ENCODE results near the gene HOXA4. TPM values are rescaled to one million over a fixed set of nuclear protein-coding genes. Genes with fewer than 3 reads are reported as not detected.
A peak's percentile ranks its signal among the peaks of the same experiment; 100 is the strongest.

Gene HOXA4
- total RNA-seq, 1 donor from 2014 or later = not detected

GRCh38 chr7:27150568-27151340 is 20.2 kb upstream of the HOXA4 start:
- no peaks in the 10 kb centered on the region for H3K4me1 ChIP-seq
- no peak overlapping the region for H3K27ac ChIP-seq
- H3K79me2 ChIP-seq (ENCODE audit: low read depth) = no peaks in the 10 kb centered on the region
- peaks cover 8% of the 10 kb centered on the region for H3K4me1 Mint-ChIP-seq
- peaks cover 2% of the 10 kb centered on the region for H3K36me3 Mint-ChIP-seq
- TF ChIP-seq EZH2phosphoT487 (IDR thresholded peaks at IDR 0.05) (peak; percentile 75), EZH2 (IDR thresholded peaks at IDR 0.05) (peak; percentile 99), CTCF (IDR thresholded peaks at IDR 0.05) (peak; percentile 82)
- H3K9ac ChIP-seq = no peak overlapping the region
- H3K4me3 Mint-ChIP-seq = peak overlapping the region; percentile 78
- peaks cover 24% of the 10 kb centered on the region for H3K9me3 Mint-ChIP-seq
- H3K4me2 ChIP-seq = peak overlapping the region; percentile 66
- H3K27me3 ChIP-seq = peaks cover 100% of the 10 kb centered on the region
- peak; percentile 91 for DNase-seq (ENCODE audit: low spot score)
- peaks cover 95% of the 10 kb centered on the region for H3K27me3 Mint-ChIP-seq (ENCODE audit: insufficient read depth, low read depth)
- no peak overlapping the region for H3K27ac Mint-ChIP-seq
- H3F3A ChIP-seq (ENCODE audit: low read depth) = no peaks in the 10 kb centered on the region
- peak overlapping the region; percentile 32 for H3K4me3 ChIP-seq
- no peaks in the 10 kb centered on the region for H3K9me3 ChIP-seq (ENCODE audit: low read depth)
- no peak overlapping the region for H2AFZ ChIP-seq (replicated peaks)
- no peaks in the 10 kb centered on the region for H3K36me3 ChIP-seq
- peaks cover 72% of the 10 kb centered on the region for H4K20me1 ChIP-seq (ENCODE audit: low read depth)

- peaks cover 5% of the 10 kb centered on the region for H3K4me1 Mint-ChIP-seq
- no peak overlapping the region for H3K9ac ChIP-seq
- no peaks in the 10 kb centered on the region for H3K4me1 ChIP-seq
- peaks cover 74% of the 10 kb centered on the region for H4K20me1 ChIP-seq (ENCODE audit: low read depth)
- H3K4me3 ChIP-seq = peak overlapping the region; percentile 32
- peaks cover 100% of the 10 kb centered on the region for H3K27me3 ChIP-seq
- no peaks in the 10 kb centered on the region for H3K9me3 ChIP-seq (ENCODE audit: low read depth)
- no peaks in the 10 kb centered on the region for H3K36me3 ChIP-seq
- H3K9me3 Mint-ChIP-seq = peaks cover 28% of the 10 kb centered on the region
- H3K79me2 ChIP-seq (ENCODE audit: low read depth) = no peaks in the 10 kb centered on the region
- H3K27ac Mint-ChIP-seq = no peak overlapping the region
- no peak overlapping the region for H3K27ac ChIP-seq
- DNase-seq (ENCODE audit: low spot score) = no peak
- H3K4me2 ChIP-seq = no peak overlapping the region
- H3K4me3 Mint-ChIP-seq = no peak overlapping the region
- H2AFZ ChIP-seq (replicated peaks) = no peak overlapping the region
- H3F3A ChIP-seq (ENCODE audit: low read depth) = no peaks in the 10 kb centered on the region
- H3K27me3 Mint-ChIP-seq (ENCODE audit: insufficient read depth, low read depth) = peaks cover 95% of the 10 kb centered on the region
- TF ChIP-seq CTCF (IDR thresholded peaks at IDR 0.05) (no peak), EZH2 (IDR thresholded peaks at IDR 0.05) (no peak), EZH2phosphoT487 (IDR thresholded peaks at IDR 0.05) (no peak)
- H3K36me3 Mint-ChIP-seq = peaks cover 2% of the 10 kb centered on the region
These were observed 19.4 kb upstream of the HOXA4 start for GRCh38 chr7:27149842-27150567.

GRCh38 chr7:27148756-27149641 is 18.4 kb upstream of the HOXA4 start:
- no peak overlapping the region for H3K4me3 Mint-ChIP-seq
- H3K27me3 Mint-ChIP-seq (ENCODE audit: insufficient read depth, low read depth) = peaks cover 94% of the 10 kb centered on the region
- H3K79me2 ChIP-seq (ENCODE audit: low read depth) = no peaks in the 10 kb centered on the region
- H3F3A ChIP-seq (ENCODE audit: low read depth) = no peaks in the 10 kb centered on the region
- H3K9me3 Mint-ChIP-seq = peaks cover 30% of the 10 kb centered on the region
- H3K9me3 ChIP-seq (ENCODE audit: low read depth) = no peaks in the 10 kb centered on the region
- H3K27me3 ChIP-seq = peaks cover 100% of the 10 kb centered on the region
- H3K27ac ChIP-seq = no peak overlapping the region
- H2AFZ ChIP-seq (replicated peaks) = no peak overlapping the region
- H4K20me1 ChIP-seq (ENCODE audit: low read depth) = peaks cover 71% of the 10 kb centered on the region
- no peak overlapping the region for H3K9ac ChIP-seq
- no peak overlapping the region for H3K27ac Mint-ChIP-seq
- no peak for DNase-seq (ENCODE audit: low spot score)
- H3K36me3 ChIP-seq = no peaks in the 10 kb centered on the region
- H3K4me2 ChIP-seq = no peak overlapping the region
- H3K4me3 ChIP-seq = no peak overlapping the region
- TF ChIP-seq EZH2 (IDR thresholded peaks at IDR 0.05) (peak; percentile 71), EZH2phosphoT487 (IDR thresholded peaks at IDR 0.05) (peak; percentile 1), CTCF (IDR thresholded peaks at IDR 0.05) (no peak)
- H3K4me1 ChIP-seq = no peaks in the 10 kb centered on the region
- peaks cover 2% of the 10 kb centered on the region for H3K36me3 Mint-ChIP-seq
- H3K4me1 Mint-ChIP-seq = peaks cover 5% of the 10 kb centered on the region

Data from neural progenitor cell (in vitro differentiated cells).